HCT116 (cell line): Measurements from ENCODE around the gene BICD1. TPM values are rescaled to one million over a fixed set of nuclear protein-coding genes. Genes with fewer than 3 reads are reported as not detected.

Experiments used
- ATAC-seq: fragments of 200-7000 bp; cut with Tn5 transposase; 2 replicates; pipeline ENCODE4 v1.9.1; 2020; ENCODE audit warnings: mild to moderate bottlenecking, moderate library complexity
- BruUV-seq: library from RNA; stranded (reverse); fragments of 400-500 nt; replicated peaks from 2 replicates; lab custom pipeline; 2021; lab: Mats Ljungman, UMichigan
- CTCF ChIA-PET: fragments of 300-600 bp; sonication (Branson Sonifier 250); formaldehyde crosslinking; loops from one replicate; lab custom pipeline; 2021; ENCODE audit warnings: antibody characterized with exemption; lab: Charles Lee
- POLR2A ChIA-PET: fragments of 300-600, 350-600 bp; sonication (Branson Sonifier 250); formaldehyde crosslinking; loops from one replicate; lab custom pipeline; 2021; ENCODE audit warnings: antibody characterized with exemption; lab: Charles Lee
- RAD21 ChIA-PET, 2 experiments: fragments of 300-600 bp; sonication (Branson Sonifier 250); formaldehyde crosslinking; loops; one replicate each; lab custom pipeline; 2023; ENCODE audit warnings: low total read pairs in 2 of 2; ENCODE audit not compliant: uncharacterized antibody in 2 of 2, unreplicated experiment in 2 of 2, low non-redundant PET in 1 of 2; lab: Charles Lee
- DNase-seq: peaks from one replicate; pipeline ENCODE4 v3.0.0-alpha.2; 2010; ENCODE audit warnings: low read depth, low spot score
- H2AFZ ChIP-seq: fragments of 200-600 bp; shearing (Covaris generic), sonication (generic); 2 replicates; pipeline ENCODE4 v1.6.1; 2017; ENCODE audit warnings: low read depth, mixed run types, mixed read lengths, antibody characterized with exemption, low read length; ENCODE audit not compliant: poor library complexity, severe bottlenecking
- H3K27ac ChIP-seq: 2 replicates; pipeline ENCODE4 v1.5.1; 2012; ENCODE audit warnings: low read depth, low read length
- H3K27me3 ChIP-seq: fragments of 200-600 bp; sonication (generic); 2 replicates; pipeline ENCODE4 v1.6.1; 2016; ENCODE audit warnings: mixed run types, low read length, mixed read lengths; ENCODE audit not compliant: insufficient read depth
- H3K36me3 ChIP-seq, 2 experiments: fragments of 200-500 bp in 1 of 2; fragments of 200-600 bp in 1 of 2; sonication (Bioruptor generic) in 1 of 2; sonication (generic) in 1 of 2; 2 replicates each; pipeline versions ENCODE4 v1.5.1 to v1.6.1; 2014 to 2016; ENCODE audit warnings: low read length in 2 of 2, inconsistent platforms in 1 of 2, mixed read lengths in 1 of 2, mixed run types in 1 of 2; ENCODE audit not compliant: insufficient read depth in 2 of 2, control insufficient read depth in 1 of 2
- H3K4me1 ChIP-seq, 2 experiments: fragments of 200-600 bp in 1 of 2; sonication (generic) in 1 of 2; 2 replicates each; pipeline versions ENCODE4 v1.5.1 to v1.6.1; 2012 to 2017; ENCODE audit warnings: low read length in 2 of 2, inconsistent platforms in 1 of 2, mild to moderate bottlenecking in 1 of 2, mixed read lengths in 1 of 2, mixed run types in 1 of 2, moderate library complexity in 1 of 2; ENCODE audit not compliant: insufficient read depth in 2 of 2, control insufficient read depth in 1 of 2
- H3K4me2 ChIP-seq: fragments of 200-600 bp; sonication (generic); 2 replicates; pipeline ENCODE4 v1.6.1; 2017; ENCODE audit warnings: mixed run types, low read length, mixed read lengths
- H3K4me3 ChIP-seq, 2 experiments: fragments of 200-600 bp in 1 of 2; sonication (generic) in 1 of 2; replicated peaks in 1 of 2; 2 replicates each; pipeline ENCODE4 v1.5.1; 2011 to 2016; ENCODE audit warnings: low read length in 2 of 2, control low read depth in 1 of 2, low read depth in 1 of 2, mild to moderate bottlenecking in 1 of 2, mixed read lengths in 1 of 2, mixed run types in 1 of 2
- H3K79me2 ChIP-seq: fragments of 200-600 bp; sonication (generic); 2 replicates; pipeline ENCODE4 v1.6.1; 2017; ENCODE audit warnings: mild to moderate bottlenecking, mixed run types, low read length, moderate library complexity, mixed read lengths; ENCODE audit not compliant: insufficient read depth
- H3K9ac ChIP-seq: fragments of 200-600 bp; sonication (generic); 2 replicates; pipeline ENCODE4 v1.6.1; 2016; ENCODE audit warnings: low read length, mixed read lengths
- H3K9me2 ChIP-seq: fragments of 200-600 bp; sonication (generic), shearing (Covaris generic); 2 replicates; pipeline ENCODE4 v1.6.1; 2017; ENCODE audit warnings: mixed run types, mild to moderate bottlenecking, moderate library complexity; ENCODE audit not compliant: insufficient read depth
- H3K9me3 ChIP-seq, 2 experiments: fragments of 200-500 bp in 1 of 2; fragments of 200-600 bp in 1 of 2; sonication (Bioruptor generic) in 1 of 2; sonication (generic) in 1 of 2; 2 replicates each; pipeline ENCODE4 v1.6.1; 2014 to 2017; ENCODE audit warnings: low read length in 2 of 2, mixed read lengths in 2 of 2, inconsistent platforms in 1 of 2, low read depth in 1 of 2, mild to moderate bottlenecking in 1 of 2, mixed run types in 1 of 2, moderate library complexity in 1 of 2; ENCODE audit not compliant: control insufficient read depth in 1 of 2, insufficient read depth in 1 of 2
- H4K20me1 ChIP-seq: fragments of 200-600 bp; sonication (generic), shearing (Covaris generic); 2 replicates; pipeline ENCODE4 v1.6.1; 2017; ENCODE audit warnings: mixed run types, mild to moderate bottlenecking, moderate library complexity; ENCODE audit not compliant: insufficient read depth
- ATF3 ChIP-seq: IDR thresholded peaks from 2 replicates; pipeline ENCODE4 v1.6.1; 2012
- CBX3 ChIP-seq: IDR thresholded peaks from 2 replicates; pipeline ENCODE4 v1.6.1; 2012; ENCODE audit warnings: low read depth
- CEBPB ChIP-seq: IDR thresholded peaks from 2 replicates; pipeline ENCODE4 v1.6.1; 2012; ENCODE audit warnings: low read depth
- CTCF ChIP-seq, 3 experiments: fragments of 200-600 bp in 1 of 3; sonication (generic) in 1 of 3; IDR thresholded peaks in 2 of 3; conservative IDR thresholded peaks in 1 of 3; 2 replicates each; pipeline ENCODE4 v1.5.1; 2012 to 2017; ENCODE audit warnings: low read depth in 2 of 3, low read length in 2 of 3, antibody characterized with exemption in 1 of 3, borderline replicate concordance in 1 of 3, control low read depth in 1 of 3, mild to moderate bottlenecking in 1 of 3, mixed read lengths in 1 of 3, mixed run types in 1 of 3, moderate library complexity in 1 of 3; ENCODE audit not compliant: insufficient read depth in 1 of 3
- EGR1 ChIP-seq: IDR thresholded peaks from 2 replicates; pipeline ENCODE4 v1.6.1; 2012; ENCODE audit warnings: low read depth
- ELF1 ChIP-seq: IDR thresholded peaks from 2 replicates; pipeline ENCODE4 v1.6.1; 2012; ENCODE audit warnings: low read depth, borderline replicate concordance
- EZH2phosphoT487 ChIP-seq: fragments of 200-600 bp; IDR thresholded peaks from 2 replicates; pipeline ENCODE4 v1.6.1; 2018; ENCODE audit warnings: antibody characterized with exemption, borderline replicate concordance
- FOSL1 ChIP-seq: IDR thresholded peaks from 2 replicates; pipeline ENCODE4 v1.6.1; 2012; ENCODE audit warnings: low read depth
- JUND ChIP-seq: IDR thresholded peaks from 2 replicates; pipeline ENCODE4 v1.6.1; 2012
- POLR2A ChIP-seq: IDR thresholded peaks from 2 replicates; pipeline ENCODE4 v1.7.0; 2011; ENCODE audit warnings: borderline replicate concordance; ENCODE audit not compliant: insufficient read depth, insufficient read length; ENCODE audit errors: extremely low read depth
- POLR2AphosphoS5 ChIP-seq: IDR thresholded peaks from 2 replicates; pipeline ENCODE4 v1.6.1; 2011; ENCODE audit warnings: mild to moderate bottlenecking, low read depth, low read length, moderate library complexity
- RAD21 ChIP-seq: IDR thresholded peaks from 2 replicates; pipeline ENCODE4 v1.6.1; 2012; ENCODE audit warnings: low read depth, mild to moderate bottlenecking
- SRF ChIP-seq: IDR thresholded peaks from 2 replicates; pipeline ENCODE4 v1.6.1; 2012; ENCODE audit warnings: low read depth
- TCF7L2 ChIP-seq: IDR thresholded peaks from 2 replicates; pipeline ENCODE4 v1.7.0; 2011; ENCODE audit warnings: borderline replicate concordance, inconsistent platforms; ENCODE audit not compliant: insufficient read depth, insufficient read length; ENCODE audit errors: extremely low read depth
- YY1 ChIP-seq: IDR thresholded peaks from 2 replicates; pipeline ENCODE4 v1.6.1; 2011; ENCODE audit warnings: low read length, low read depth, moderate library complexity, mild to moderate bottlenecking; ENCODE audit not compliant: insufficient replicate concordance; ENCODE audit errors: extremely low read depth
- ZBTB33 ChIP-seq: IDR thresholded peaks from 2 replicates; pipeline ENCODE4 v1.6.1; 2011; ENCODE audit warnings: mild to moderate bottlenecking, low read length, moderate library complexity; ENCODE audit not compliant: insufficient replicate concordance; ENCODE audit errors: extremely low read depth
- intact Hi-C: fragments of 100-400 bp; cut with micrococcal nuclease; formaldehyde crosslinking; loops from 2 replicates; pipeline ENCODE4 v1.10.0; 2022
- total RNA-seq: library from RNA; stranded (reverse); gene quantifications from one replicate; pipeline ENCODE4 v1.2.1, GENCODE V29; 2021; ENCODE audit not compliant: unreplicated experiment
- TF ChIP-seq, protein P1 (sequence below): IDR thresholded peaks from 2 replicates; pipeline ENCODE4 v1.6.1; 2012; ENCODE audit warnings: low read depth

The BICD1 gene
- total RNA-seq, 1 experiment from 2014 or later: 32.5 TPM

- POLR2A ChIA-PET: no interaction called here
These were observed 52.7 kb downstream of the BICD1 start for GRCh38 chr12:32159381-32159780.

More at GRCh38 chr12:32159381-32159780, 52.7 kb downstream of the BICD1 start:
- H3K36me3 ChIP-seq: 0 out of 4 replicates have a peak, but pooled peaks cover 0 to 4% of the 10 kb centered on the region in 2 experiments
- ATAC-seq (no peak), DNase-seq (no peak)
- H3K4me2 ChIP-seq: no peak overlapping the region
- H3K9me2 ChIP-seq: no peaks in the 10 kb centered on the region
- TF ChIP-seq ELF1: no peak
- TF ChIP-seq FOSL1: no peak
- TF ChIP-seq, protein P1, sequence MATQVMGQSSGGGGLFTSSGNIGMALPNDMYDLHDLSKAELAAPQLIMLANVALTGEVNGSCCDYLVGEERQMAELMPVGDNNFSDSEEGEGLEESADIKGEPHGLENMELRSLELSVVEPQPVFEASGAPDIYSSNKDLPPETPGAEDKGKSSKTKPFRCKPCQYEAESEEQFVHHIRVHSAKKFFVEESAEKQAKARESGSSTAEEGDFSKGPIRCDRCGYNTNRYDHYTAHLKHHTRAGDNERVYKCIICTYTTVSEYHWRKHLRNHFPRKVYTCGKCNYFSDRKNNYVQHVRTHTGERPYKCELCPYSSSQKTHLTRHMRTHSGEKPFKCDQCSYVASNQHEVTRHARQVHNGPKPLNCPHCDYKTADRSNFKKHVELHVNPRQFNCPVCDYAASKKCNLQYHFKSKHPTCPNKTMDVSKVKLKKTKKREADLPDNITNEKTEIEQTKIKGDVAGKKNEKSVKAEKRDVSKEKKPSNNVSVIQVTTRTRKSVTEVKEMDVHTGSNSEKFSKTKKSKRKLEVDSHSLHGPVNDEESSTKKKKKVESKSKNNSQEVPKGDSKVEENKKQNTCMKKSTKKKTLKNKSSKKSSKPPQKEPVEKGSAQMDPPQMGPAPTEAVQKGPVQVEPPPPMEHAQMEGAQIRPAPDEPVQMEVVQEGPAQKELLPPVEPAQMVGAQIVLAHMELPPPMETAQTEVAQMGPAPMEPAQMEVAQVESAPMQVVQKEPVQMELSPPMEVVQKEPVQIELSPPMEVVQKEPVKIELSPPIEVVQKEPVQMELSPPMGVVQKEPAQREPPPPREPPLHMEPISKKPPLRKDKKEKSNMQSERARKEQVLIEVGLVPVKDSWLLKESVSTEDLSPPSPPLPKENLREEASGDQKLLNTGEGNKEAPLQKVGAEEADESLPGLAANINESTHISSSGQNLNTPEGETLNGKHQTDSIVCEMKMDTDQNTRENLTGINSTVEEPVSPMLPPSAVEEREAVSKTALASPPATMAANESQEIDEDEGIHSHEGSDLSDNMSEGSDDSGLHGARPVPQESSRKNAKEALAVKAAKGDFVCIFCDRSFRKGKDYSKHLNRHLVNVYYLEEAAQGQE: no peak
- no peak for TF ChIP-seq CTCF (IDR thresholded peaks at IDR 0.05 in 2 of 3, conservative IDR thresholded peaks at IDR 0.05 in 1 of 3; ENCODE audit: borderline replicate concordance in 1 of 3, insufficient read depth in 1 of 3, low read depth in 2 of 3, low read length in 2 of 3)
- no peak for TF ChIP-seq CBX3
- no peak for TF ChIP-seq TCF7L2
- no peak for TF ChIP-seq POLR2AphosphoS5
- TF ChIP-seq CEBPB: no peak
- TF ChIP-seq JUND: no peak
- TF ChIP-seq ATF3: no peak
- no peak for TF ChIP-seq RAD21
- TF ChIP-seq POLR2A: no peak
- TF ChIP-seq SRF: no peak
- TF ChIP-seq ZBTB33: no peak
- TF ChIP-seq EZH2phosphoT487: no peak
- no peak for TF ChIP-seq EGR1
- TF ChIP-seq YY1: no peak
- no peaks in the 10 kb centered on the region for H3K9me3 ChIP-seq
- ChIA-PET CTCF (no interaction called here), RAD21 (no interaction called here)
- H3K4me3 ChIP-seq: no peak overlapping the region
- no peaks in the 10 kb centered on the region; the same call in 1 of the 2 replicates for H4K20me1 ChIP-seq
- H3K79me2 ChIP-seq: 0 out of 2 replicates have a peak, but pooled peaks cover 11% of the 10 kb centered on the region
- H3K9ac ChIP-seq: no peak overlapping the region
- no peak overlapping the region for H3K27ac ChIP-seq
- no peaks in the 10 kb centered on the region for H3K27me3 ChIP-seq
- intact Hi-C loops: no loop called here
- H3K4me1 ChIP-seq: no peaks in the 10 kb centered on the region
- BruUV-seq: no TSS peak
- H2AFZ ChIP-seq: no peak overlapping the region
